Neural progenitor cell (in vitro differentiated cells): ENCODE data around the gene PILRB. TPM values are rescaled to one million over a fixed set of nuclear protein-coding genes. Genes with fewer than 3 reads are reported as not detected.
"Not testable (repeated sequence)": the region's sequence is repeated elsewhere in the genome, so short reads cannot be mapped to it uniquely, and the experiment has no call there.

ENCODE experiments used
- DNase-seq: peaks from one replicate; pipeline ENCODE4 v3.0.0-alpha.2; 2016; ENCODE audit warnings: low spot score
- H2AFZ ChIP-seq: fragments of 200-600 bp; sonication (generic); replicated peaks from 2 replicates; pipeline ENCODE4 v1.6.1; 2016; ENCODE audit warnings: antibody characterized with exemption
- H3F3A ChIP-seq: fragments of 200-600 bp; sonication (generic); 2 replicates; pipeline ENCODE4 v1.6.1; 2016; ENCODE audit warnings: antibody characterized with exemption, low read depth
- H3K27ac ChIP-seq: fragments of 200-600 bp; sonication (generic); 2 replicates; pipeline ENCODE4 v1.5.1; 2016; ENCODE audit warnings: mild to moderate bottlenecking
- H3K27me3 ChIP-seq: fragments of 200-600 bp; sonication (generic); 2 replicates; pipeline ENCODE4 v1.6.1; 2016; ENCODE audit warnings: mild to moderate bottlenecking, moderate library complexity
- H3K36me3 ChIP-seq: fragments of 200-600 bp; sonication (generic); 2 replicates; pipeline ENCODE4 v1.5.1; 2016
- H3K4me1 ChIP-seq: fragments of 200-600 bp; sonication (generic); 2 replicates; pipeline ENCODE4 v1.6.1; 2016; ENCODE audit warnings: mixed run types
- H3K4me2 ChIP-seq: fragments of 200-600 bp; sonication (generic); 2 replicates; pipeline ENCODE4 v1.6.1; 2016
- H3K4me3 ChIP-seq: fragments of 200-600 bp; sonication (generic); 2 replicates; pipeline ENCODE4 v1.5.1; 2016
- H3K79me2 ChIP-seq: fragments of 200-600 bp; sonication (generic); 2 replicates; pipeline ENCODE4 v1.6.1; 2016; ENCODE audit warnings: low read depth
- H3K9ac ChIP-seq: fragments of 200-600 bp; sonication (generic); 2 replicates; pipeline ENCODE4 v1.6.1; 2016
- H3K9me3 ChIP-seq: fragments of 200-600 bp; sonication (generic); 2 replicates; pipeline ENCODE4 v1.5.1; 2016; ENCODE audit warnings: low read depth
- H4K20me1 ChIP-seq: fragments of 200-600 bp; sonication (generic); 2 replicates; pipeline ENCODE4 v1.6.1; 2016; ENCODE audit warnings: low read depth
- H3K27ac Mint-ChIP-seq: 3 replicates; pipeline ENCODE4 v1.8.0; 2021; ENCODE audit warnings: mixed read lengths
- H3K27me3 Mint-ChIP-seq: 2 replicates; pipeline ENCODE4 v1.8.0; 2022; ENCODE audit warnings: low read depth, mild to moderate bottlenecking, inconsistent platforms, moderate library complexity, mixed read lengths; ENCODE audit not compliant: insufficient read depth
- H3K36me3 Mint-ChIP-seq: 3 replicates; pipeline ENCODE4 v1.8.0; 2021; ENCODE audit warnings: mixed read lengths
- H3K4me1 Mint-ChIP-seq: 3 replicates; pipeline ENCODE4 v1.8.0; 2021; ENCODE audit warnings: mixed read lengths
- H3K4me3 Mint-ChIP-seq: 3 replicates; pipeline ENCODE4 v1.8.0; 2021; ENCODE audit warnings: mild to moderate bottlenecking, moderate library complexity, mixed read lengths
- H3K9me3 Mint-ChIP-seq: 3 replicates; pipeline ENCODE4 v1.8.0; 2020; ENCODE audit warnings: mixed read lengths
- EZH2 ChIP-seq: fragments of 200-600 bp; sonication (generic); IDR thresholded peaks from 2 replicates; pipeline ENCODE4 v1.6.1; 2017; ENCODE audit warnings: antibody characterized with exemption, mild to moderate bottlenecking, moderate library complexity
- EZH2phosphoT487 ChIP-seq: fragments of 200-600 bp; sonication (generic); IDR thresholded peaks from 2 replicates; pipeline ENCODE4 v1.6.1; 2017; ENCODE audit warnings: antibody characterized with exemption
- total RNA-seq: library from RNA; depleted of rRNA; stranded (reverse); fragments of >200 nt; gene quantifications from 2 replicates; pipeline ENCODE4 v1.2.3, GENCODE V29; 2015; ENCODE audit warnings: low replicate concordance
- TF ChIP-seq, protein P1 (sequence below): fragments of 200-600 bp; sonication (generic); IDR thresholded peaks from 2 replicates; pipeline ENCODE4 v1.5.1; 2017; ENCODE audit warnings: antibody characterized with exemption, mild to moderate bottlenecking

The PILRB gene
- total RNA-seq, 1 donor from 2014 or later: 19.3 TPM

DNA sequence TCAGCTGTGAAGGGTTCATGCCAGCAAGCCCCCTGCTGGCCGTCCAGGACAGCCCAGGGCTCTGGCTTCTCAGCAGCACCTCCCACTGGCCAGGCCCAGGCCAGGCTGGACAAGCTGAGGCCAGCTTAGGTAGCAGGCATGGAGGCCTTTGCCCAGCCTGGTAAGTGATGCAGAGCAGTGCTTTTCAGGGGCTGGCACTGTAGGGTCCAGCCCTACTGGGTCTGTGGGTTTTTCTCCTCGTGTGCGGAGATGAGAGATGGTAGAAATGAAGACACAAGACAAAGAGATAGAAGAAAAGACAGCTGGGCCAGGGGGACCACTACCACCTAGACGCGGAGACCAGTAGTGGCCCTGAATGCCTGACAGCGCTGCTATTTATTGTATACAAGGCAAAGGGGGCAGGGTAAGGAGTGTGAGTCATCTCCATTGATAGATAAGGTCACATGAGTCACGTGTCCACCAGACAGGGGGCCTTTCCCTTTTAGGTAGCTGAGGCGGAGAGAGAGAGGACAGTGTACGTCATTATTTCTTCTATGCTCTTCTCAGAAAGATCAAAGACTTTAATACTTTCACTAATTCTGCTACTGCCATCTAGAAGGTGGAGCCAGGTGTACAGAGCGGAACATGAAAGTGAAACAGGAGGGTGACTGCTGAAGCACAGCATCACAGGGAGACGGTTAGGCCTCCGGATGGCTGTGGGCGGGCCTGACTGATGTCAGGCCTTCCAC, 13.2 kb upstream of the PILRB start:
- H3K27me3 Mint-ChIP-seq, H3K27ac Mint-ChIP-seq, H3K4me2 ChIP-seq, H3K4me1 ChIP-seq, H3K9me3 ChIP-seq, H3K4me3 Mint-ChIP-seq, H3K27ac ChIP-seq, H3F3A ChIP-seq, H3K9me3 Mint-ChIP-seq, H3K27me3 ChIP-seq, H3K4me1 Mint-ChIP-seq, H3K4me3 ChIP-seq, H3K9ac ChIP-seq, H2AFZ ChIP-seq: not testable (repeated sequence)
- H3K36me3 ChIP-seq: peaks cover 23% of the 10 kb centered on the region
- H3K36me3 Mint-ChIP-seq: peaks cover 31% of the 10 kb centered on the region
- TF ChIP-seq, protein P1, sequence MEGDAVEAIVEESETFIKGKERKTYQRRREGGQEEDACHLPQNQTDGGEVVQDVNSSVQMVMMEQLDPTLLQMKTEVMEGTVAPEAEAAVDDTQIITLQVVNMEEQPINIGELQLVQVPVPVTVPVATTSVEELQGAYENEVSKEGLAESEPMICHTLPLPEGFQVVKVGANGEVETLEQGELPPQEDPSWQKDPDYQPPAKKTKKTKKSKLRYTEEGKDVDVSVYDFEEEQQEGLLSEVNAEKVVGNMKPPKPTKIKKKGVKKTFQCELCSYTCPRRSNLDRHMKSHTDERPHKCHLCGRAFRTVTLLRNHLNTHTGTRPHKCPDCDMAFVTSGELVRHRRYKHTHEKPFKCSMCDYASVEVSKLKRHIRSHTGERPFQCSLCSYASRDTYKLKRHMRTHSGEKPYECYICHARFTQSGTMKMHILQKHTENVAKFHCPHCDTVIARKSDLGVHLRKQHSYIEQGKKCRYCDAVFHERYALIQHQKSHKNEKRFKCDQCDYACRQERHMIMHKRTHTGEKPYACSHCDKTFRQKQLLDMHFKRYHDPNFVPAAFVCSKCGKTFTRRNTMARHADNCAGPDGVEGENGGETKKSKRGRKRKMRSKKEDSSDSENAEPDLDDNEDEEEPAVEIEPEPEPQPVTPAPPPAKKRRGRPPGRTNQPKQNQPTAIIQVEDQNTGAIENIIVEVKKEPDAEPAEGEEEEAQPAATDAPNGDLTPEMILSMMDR: peak; percentile 61
- H4K20me1 ChIP-seq: peaks cover 36% of the 10 kb centered on the region
- H3K79me2 ChIP-seq: peaks cover 18% of the 10 kb centered on the region
- peak; percentile 56 for DNase-seq

DNA sequence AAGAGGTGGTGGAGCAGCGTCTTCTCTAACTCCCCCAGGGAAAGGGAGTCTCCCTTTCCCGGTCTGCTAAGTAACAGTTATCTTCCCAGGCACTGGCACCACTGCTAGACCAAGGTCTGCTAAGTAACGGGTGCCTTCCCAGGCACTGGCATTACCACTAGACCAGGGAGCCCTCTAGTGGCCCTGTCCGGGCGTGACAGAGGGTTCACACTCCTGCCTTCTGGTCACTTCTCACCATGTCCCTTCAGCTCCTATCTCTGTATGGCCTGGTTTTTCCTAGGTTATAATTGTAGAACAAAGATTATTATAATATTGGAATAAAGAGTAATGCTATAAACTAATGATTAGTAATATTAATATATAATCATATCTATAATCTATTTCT, 12.6 kb upstream of the PILRB start:
- not testable (repeated sequence) for H3K4me3 ChIP-seq, H3K9me3 Mint-ChIP-seq, H3K4me2 ChIP-seq, H3K9me3 ChIP-seq, H3K27me3 ChIP-seq, H3K27ac ChIP-seq, H3K9ac ChIP-seq, H3F3A ChIP-seq, H3K27me3 Mint-ChIP-seq, H3K27ac Mint-ChIP-seq, H3K4me1 ChIP-seq, H2AFZ ChIP-seq, H3K4me1 Mint-ChIP-seq, H3K4me3 Mint-ChIP-seq
- TF ChIP-seq, protein P1: peak; percentile 50
- peaks cover 15% of the 10 kb centered on the region for H3K79me2 ChIP-seq
- peaks cover 32% of the 10 kb centered on the region for H3K36me3 Mint-ChIP-seq
- H3K36me3 ChIP-seq: peaks cover 23% of the 10 kb centered on the region
- H4K20me1 ChIP-seq: peaks cover 37% of the 10 kb centered on the region
- peak; percentile 57 for DNase-seq

- peaks cover 23% of the 10 kb centered on the region for H3K36me3 ChIP-seq
- H3K36me3 Mint-ChIP-seq: peaks cover 31% of the 10 kb centered on the region
- DNase-seq: no peak
- H3K4me1 ChIP-seq: no peaks in the 10 kb centered on the region
- no peaks in the 10 kb centered on the region for H3K9me3 ChIP-seq
- H3K27ac ChIP-seq: no peak overlapping the region
- no peak overlapping the region for H3K4me3 Mint-ChIP-seq
- H3K9ac ChIP-seq: no peak overlapping the region
- peaks cover 10% of the 10 kb centered on the region for H3K4me1 Mint-ChIP-seq
- peaks cover 39% of the 10 kb centered on the region for H4K20me1 ChIP-seq
- no peak overlapping the region for H3K4me2 ChIP-seq
- TF ChIP-seq EZH2 (no peak), EZH2phosphoT487 (no peak)
- TF ChIP-seq, protein P1: no peak
- H3K79me2 ChIP-seq: peaks cover 15% of the 10 kb centered on the region
- no peaks in the 10 kb centered on the region for H3K27me3 ChIP-seq
- H3F3A ChIP-seq: peaks cover 9% of the 10 kb centered on the region
- no peak overlapping the region for H3K27ac Mint-ChIP-seq
- H3K9me3 Mint-ChIP-seq: no peaks in the 10 kb centered on the region
- H3K4me3 ChIP-seq: no peak overlapping the region
- no peak overlapping the region for H2AFZ ChIP-seq
- H3K27me3 Mint-ChIP-seq: peaks cover 3% of the 10 kb centered on the region
Measured at GRCh38 chr7:100346921-100347320, 11.0 kb upstream of the PILRB start.
